HepG2 (cell line): ENCODE data around the gene CNGA1. TPM values are rescaled to one million over a fixed set of nuclear protein-coding genes. Genes with fewer than 3 reads are reported as not detected.

Experiments used
- ATAC-seq: fragments of 200-7000 bp; cut with Tn5 transposase; 3 replicates; pipeline ENCODE4 v1.9.1; 2020; ENCODE audit warnings: mild to moderate bottlenecking, moderate library complexity
- BruUV-seq: library from RNA; stranded (reverse); fragments of 400-500 nt; replicated peaks from 2 replicates; lab custom pipeline; 2021; lab: Mats Ljungman, UMichigan
- CTCF ChIA-PET: fragments of 300-600 bp; formaldehyde crosslinking; extraction: SDS; loops from one replicate; lab custom pipeline; 2021; ENCODE audit warnings: low total read pairs, inconsistent platforms, low intra/inter-chr PET ratio; lab: Yijun Ruan, JAX
- POLR2A ChIA-PET: fragments of 350-600 bp; sonication (Branson Sonifier 250); formaldehyde crosslinking; loops from one replicate; lab custom pipeline; 2020; ENCODE audit warnings: antibody characterized with exemption, inconsistent platforms; lab: Yijun Ruan, JAX
- DNase-seq: peaks from one replicate; pipeline ENCODE4 v3.0.0-alpha.2; 2015; ENCODE audit warnings: low spot score
- FAIRE-seq: peaks from 3 replicates; lab custom pipeline; 2011; peaks lifted over from hg19 to GRCh38; lab: Jason Lieb, UNC
- H2AFZ ChIP-seq: one replicate; pipeline ENCODE4 v1.6.1; 2011; ENCODE audit warnings: low read length, inconsistent platforms
- H3K27ac ChIP-seq: fragments of 300-600 bp; 3 replicates; pipeline ENCODE4 v1.8.0; 2011; ENCODE audit warnings: mixed run types, mild to moderate bottlenecking, mixed read lengths, low read length, inconsistent platforms; ENCODE audit not compliant: insufficient read depth; ENCODE audit errors: extremely low read length
- H3K27me3 ChIP-seq, 2 experiments: fragments of 200-600 bp in 1 of 2; 2 replicates in 1 of 2; 3 replicates in 1 of 2; pipeline versions ENCODE4 v1.6.0 to v1.8.0; 2011; ENCODE audit warnings: low read length in 2 of 2, mild to moderate bottlenecking in 2 of 2, moderate library complexity in 2 of 2, inconsistent platforms in 1 of 2; ENCODE audit not compliant: insufficient read depth in 2 of 2, control insufficient read depth in 1 of 2
- H3K36me3 ChIP-seq, 2 experiments: fragments of 200-600 bp in 1 of 2; replicated peaks in 1 of 2; 2 replicates in 1 of 2; 3 replicates in 1 of 2; pipeline versions ENCODE4 v1.5.1 to v1.8.0; 2011; ENCODE audit warnings: low read length in 2 of 2, inconsistent platforms in 1 of 2; ENCODE audit not compliant: insufficient read depth in 2 of 2, control insufficient read depth in 1 of 2
- H3K4me1 ChIP-seq: 2 replicates; pipeline ENCODE4 v1.5.1; 2012; ENCODE audit warnings: low read length, inconsistent platforms; ENCODE audit not compliant: insufficient read depth
- H3K4me2 ChIP-seq: 2 replicates; pipeline ENCODE4 v1.6.0; 2011; ENCODE audit warnings: low read depth, low read length, inconsistent platforms
- H3K4me3 ChIP-seq, 3 experiments: fragments of 200-600 bp in 1 of 3; sonication (generic), shearing (Covaris generic) in 1 of 3; replicated peaks in 1 of 3; 2 replicates each; pipeline ENCODE4 v1.5.1; 2011 to 2016; ENCODE audit warnings: low read length in 3 of 3, inconsistent platforms in 2 of 3, low read depth in 2 of 3, mild to moderate bottlenecking in 2 of 3, control low read depth in 1 of 3, mixed read lengths in 1 of 3; ENCODE audit not compliant: insufficient read depth in 1 of 3
- H3K79me2 ChIP-seq: one replicate; pipeline ENCODE4 v1.6.1; 2011; ENCODE audit warnings: low read length, inconsistent platforms; ENCODE audit not compliant: insufficient read depth
- H3K9ac ChIP-seq: 2 replicates; pipeline ENCODE4 v1.6.0; 2011; ENCODE audit warnings: mild to moderate bottlenecking, low read depth, low read length, inconsistent platforms; ENCODE audit not compliant: insufficient read depth
- H3K9me3 ChIP-seq: 2 replicates; pipeline ENCODE4 v1.5.1; 2012; ENCODE audit warnings: mild to moderate bottlenecking, low read length
- H4K20me1 ChIP-seq: 2 replicates; pipeline ENCODE4 v1.6.0; 2011; ENCODE audit warnings: inconsistent platforms, mild to moderate bottlenecking, low read length, moderate library complexity; ENCODE audit not compliant: insufficient read depth
- HDAC2 ChIP-seq: sonication (generic); formaldehyde crosslinking; IDR thresholded peaks from 2 replicates; pipeline ENCODE4 v1.4.0; 2020; ENCODE audit warnings: missing genetic modification reagents
- MXD4 ChIP-seq: IDR thresholded peaks from 2 replicates; pipeline ENCODE4 v1.6.1; 2016; ENCODE audit warnings: mild to moderate bottlenecking, missing biosample characterization, missing genetic modification reagents
- NR2C2 ChIP-seq: sonication (generic); formaldehyde crosslinking; IDR thresholded peaks from 2 replicates; pipeline ENCODE4 v1.4.0; 2020; ENCODE audit warnings: missing genetic modification reagents, mild to moderate bottlenecking, moderate library complexity, borderline replicate concordance
- NR2F2 ChIP-seq: IDR thresholded peaks from 2 replicates; pipeline ENCODE4 v1.6.1; 2012; ENCODE audit warnings: low read depth, inconsistent platforms, borderline replicate concordance
- PREB ChIP-seq: sonication (generic); formaldehyde crosslinking; IDR thresholded peaks from 2 replicates; pipeline ENCODE4 v1.4.0; 2020; ENCODE audit warnings: missing genetic modification reagents
- RCOR2 ChIP-seq: IDR thresholded peaks from 2 replicates; pipeline ENCODE4 v1.6.1; 2016; ENCODE audit warnings: missing biosample characterization, missing genetic modification reagents
- SNAPC5 ChIP-seq: sonication (generic); formaldehyde crosslinking; IDR thresholded peaks from 2 replicates; pipeline ENCODE4 v1.8.1; 2023; ENCODE audit warnings: mild to moderate bottlenecking, missing genetic modification reagents, borderline replicate concordance
- SP5 ChIP-seq: IDR thresholded peaks from 2 replicates; pipeline ENCODE4 v1.6.1; 2016; ENCODE audit warnings: low read depth, borderline replicate concordance
- ZBTB25 ChIP-seq: IDR thresholded peaks from 2 replicates; pipeline ENCODE4 v1.6.1; 2018; ENCODE audit warnings: missing genetic modification reagents
- ZBTB40 ChIP-seq, 2 experiments: fragments of 450-650 bp in 1 of 2; sonication (generic) in 1 of 2; formaldehyde crosslinking in 1 of 2; IDR thresholded peaks; 2 replicates each; pipeline versions ENCODE4 v1.6.1 to v1.8.0; 2016 to 2022; ENCODE audit warnings: antibody characterized with exemption in 1 of 2, mild to moderate bottlenecking in 1 of 2, missing genetic modification reagents in 1 of 2
- ZIK1 ChIP-seq: sonication (generic); formaldehyde crosslinking; IDR thresholded peaks from 2 replicates; pipeline ENCODE4 v1.5.0; 2020; ENCODE audit warnings: mild to moderate bottlenecking, low read depth, missing genetic modification reagents, borderline replicate concordance
- ZNF34 ChIP-seq: sonication (generic); formaldehyde crosslinking; IDR thresholded peaks from 2 replicates; pipeline ENCODE4 v1.4.0; 2020; ENCODE audit warnings: mild to moderate bottlenecking, missing genetic modification reagents, borderline replicate concordance
- WGBS: methylation state at CpG from one replicate; pipeline ENCODE4 v1.1.6; 2017; ENCODE audit warnings: low lambda C conversion rate; 5-methylcytosine and 5-hydroxymethylcytosine counted together
- in situ Hi-C: cut with HindIII; loops from 2 replicates; pipeline ENCODE4 v1.10.0; 2017; ENCODE audit warnings: low pct_unique_long_range_greater_than_20kb; ENCODE audit not compliant: extremely low pct_ligation_motif_present
- intact Hi-C: fragments of 100-400 bp; cut with micrococcal nuclease; formaldehyde crosslinking; loops from one replicate; pipeline ENCODE4 v1.10.0; 2022; ENCODE audit not compliant: unreplicated experiment
- polyA plus RNA-seq, 8 experiments: library from polyadenylated mRNA; depleted of rRNA in 3 of 8; stranded (reverse) in 7 of 8; unstranded in 1 of 8; fragments of >200 nt; fragmentation: Illumina TruSeq in 4 of 8; extraction: Trizol in 4 of 8; gene quantifications; 2 replicates each; pipeline versions ENCODE4 v1.2.1 to v1.2.3, GENCODE V29; 2011 to 2016; ENCODE audit warnings: low read depth in 4 of 8, missing spikeins in 1 of 8, mixed read lengths in 1 of 8; ENCODE audit not compliant: insufficient read depth in 1 of 8
- total RNA-seq, 5 experiments: library from RNA; depleted of rRNA; stranded (reverse); fragments of >200 nt; fragmentation: Illumina TruSeq; extraction: Trizol; gene quantifications; 2 replicates each; pipeline ENCODE4 v1.2.3, GENCODE V29; 2016; ENCODE audit warnings: low read depth in 1 of 5

Gene CNGA1
- total and polyA plus RNA-seq, 2 of the 13 experiments (the other 11 are each of a cell fraction or from before 2014, with no cell fraction given), result 0.22 to 0.40 TPM

- no peak for FAIRE-seq
- ATAC-seq, result no peak
- intact Hi-C loops (no loop called here), in situ Hi-C loops (no loop called here)
- no peak for TF ChIP-seq RCOR2
- TF ChIP-seq PREB, result no peak
- no peak for TF ChIP-seq MXD4 (CRISPR knock-in tag)
- no peak for TF ChIP-seq HDAC2 (CRISPR knock-in tag)
- no peak for TF ChIP-seq NR2F2
- TF ChIP-seq ZBTB25, result no peak
- no peak for TF ChIP-seq ZNF34 (CRISPR knock-in tag)
- TF ChIP-seq SP5 (CRISPR knock-in tag), result no peak
- no peak for TF ChIP-seq ZBTB40 (IDR thresholded peaks at IDR 0.05)
- TF ChIP-seq ZBTB40 (CRISPR knock-in tag; IDR thresholded peaks at IDR 0.05), result no peak
- no peak for TF ChIP-seq SNAPC5
- TF ChIP-seq NR2C2 (CRISPR knock-in tag), result no peak
- TF ChIP-seq ZIK1, result no peak
- DNase-seq, result no peak
- no peaks in the 10 kb centered on the region for H3K27me3 ChIP-seq
- no peak overlapping the region for H3K4me3 ChIP-seq
- no peaks in the 10 kb centered on the region for H4K20me1 ChIP-seq
- H3K27ac ChIP-seq, result no peak overlapping the region
- 12% methylated on average over 5 of the region's 5 CpGs for WGBS
- no peak overlapping the region for H3K4me2 ChIP-seq
- no peak overlapping the region for H3K9ac ChIP-seq
- H2AFZ ChIP-seq, result no peak overlapping the region
- H3K4me1 ChIP-seq, result no peaks in the 10 kb centered on the region
- CTCF ChIA-PET, result no interaction called here
- BruUV-seq, result no TSS peak
- POLR2A ChIA-PET, result no interaction called here
- no peaks in the 10 kb centered on the region for H3K79me2 ChIP-seq
- H3K36me3 ChIP-seq, result no peaks in the 10 kb centered on the region
- H3K9me3 ChIP-seq, result no peaks in the 10 kb centered on the region
Measured at GRCh38 chr4:48058617-48059530, 42.4 kb upstream of the CNGA1 start.
